Upper lobe of left lung (tissue), 4 donors: ENCODE measurements around the gene MAN2A1.

Experiments
- POLR2A ChIP-seq, 4 donors: fragments of 450-650 bp; IDR thresholded peaks; one replicate each; pipeline ENCODE4 v1.5.1; 2016 to 2017; ENCODE audit warnings: antibody characterized with exemption in 4 of 4, mild to moderate bottlenecking in 2 of 4
- POLR2AphosphoS5 ChIP-seq, 2 donors: sonication (generic); formaldehyde crosslinking; IDR thresholded peaks; one replicate each; pipeline ENCODE4 v1.5.1; 2017; ENCODE audit warnings: antibody characterized with exemption in 2 of 2

- TF ChIP-seq POLR2AphosphoS5 (IDR thresholded peaks at IDR 0.05) (no peak), POLR2A (IDR thresholded peaks at IDR 0.05) (no peak)
Observed at GRCh38 chr5:109668237-109668636, 21.5 kb upstream of the MAN2A1 start.
